HG02588 (cell line): ENCODE results near the gene CSNK1A1.

Experiments used
- ATAC-seq: cut with Tn5 transposase; IDR thresholded peaks from one replicate; pipeline ENCODE4 v1.9.1; 2021; ENCODE audit warnings: mild to moderate bottlenecking, moderate library complexity; ENCODE audit not compliant: unreplicated experiment

The CSNK1A1 gene

DNA sequence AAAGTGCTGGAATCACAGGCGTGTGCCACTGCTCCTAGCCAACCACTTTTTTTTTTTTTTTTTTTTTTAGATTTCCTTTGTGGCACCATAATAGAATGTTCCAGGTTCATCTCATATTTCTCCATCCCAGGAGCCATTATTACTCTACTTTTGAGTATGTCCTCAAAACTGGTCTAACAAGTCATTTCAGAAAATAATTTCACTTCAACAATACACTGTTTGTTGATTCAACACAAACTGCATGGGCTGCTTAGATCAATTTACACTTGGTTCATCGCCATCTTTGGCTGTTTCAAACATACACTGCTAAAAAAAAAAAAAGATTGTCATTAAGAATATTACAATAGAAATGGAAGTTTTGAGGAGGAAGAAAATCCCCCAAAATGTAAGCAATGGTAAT lies 57.9 kb downstream of the CSNK1A1 start:
- ATAC-seq = no peak

- no peak for ATAC-seq
Measured at GRCh38 chr5:149492781-149493180, 58.5 kb downstream of the CSNK1A1 start.

- ATAC-seq = no peak
Measured at GRCh38 chr5:149490599-149491485, 60.4 kb downstream of the CSNK1A1 start.

GRCh38 chr5:149489605-149490037 lies 61.6 kb downstream of the CSNK1A1 start:
- ATAC-seq = no peak

- no peak for ATAC-seq
Measured at GRCh38 chr5:149488645-149489306, 62.5 kb downstream of the CSNK1A1 start.

- ATAC-seq = no peak
Measured at GRCh38 chr5:149487672-149488071, 63.6 kb downstream of the CSNK1A1 start.

- ATAC-seq = no peak
Measured at GRCh38 chr5:149486726-149487635, 64.3 kb downstream of the CSNK1A1 start.

DNA sequence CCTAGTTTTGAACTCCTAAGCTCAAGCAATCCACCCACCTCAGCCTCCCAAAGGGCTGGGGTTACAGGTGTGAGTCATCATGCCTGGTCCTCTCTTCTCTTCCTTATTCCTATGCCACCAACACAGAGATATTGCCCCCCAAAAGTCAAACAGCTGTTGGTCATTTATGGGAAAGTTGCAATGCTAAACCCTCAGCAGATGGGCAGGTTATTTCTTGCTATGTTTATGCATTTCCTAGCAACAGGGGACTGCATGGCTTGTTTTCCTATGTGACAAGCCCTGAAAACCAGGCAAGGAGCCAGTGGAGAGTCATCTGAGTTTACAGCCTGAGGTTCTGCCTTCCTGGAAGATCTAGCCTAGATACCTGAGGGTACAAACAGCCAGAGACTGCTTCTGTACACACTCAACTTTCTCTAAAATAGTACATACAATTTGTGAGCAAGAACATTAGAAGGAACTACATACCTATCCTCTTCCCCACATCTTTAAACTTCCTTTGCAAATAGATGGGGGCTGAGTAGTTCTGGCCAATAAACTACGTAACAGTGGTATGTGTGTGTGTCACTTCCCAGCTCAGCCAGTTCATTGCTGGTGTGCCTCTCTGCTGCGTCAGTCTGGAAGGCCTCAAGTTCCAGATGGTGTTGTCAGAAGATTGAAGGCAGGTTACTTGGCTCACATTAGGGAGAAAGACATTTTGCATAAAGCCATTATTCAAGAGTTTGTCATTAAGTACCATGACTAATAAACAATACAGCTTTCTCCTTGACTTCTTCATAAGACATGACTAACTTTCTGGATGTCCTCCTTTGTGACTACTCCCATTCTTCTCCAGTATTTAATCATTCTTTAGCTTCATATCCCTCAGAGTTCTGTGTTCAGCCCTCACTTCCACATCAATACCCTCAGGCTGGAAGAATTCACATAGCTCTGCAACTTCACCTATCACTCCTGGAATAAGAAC lies 65.3 kb downstream of the CSNK1A1 start:
- ATAC-seq = no peak

GRCh38 chr5:149481485-149481884 lies 69.8 kb downstream of the CSNK1A1 start:
- ATAC-seq = no peak

DNA sequence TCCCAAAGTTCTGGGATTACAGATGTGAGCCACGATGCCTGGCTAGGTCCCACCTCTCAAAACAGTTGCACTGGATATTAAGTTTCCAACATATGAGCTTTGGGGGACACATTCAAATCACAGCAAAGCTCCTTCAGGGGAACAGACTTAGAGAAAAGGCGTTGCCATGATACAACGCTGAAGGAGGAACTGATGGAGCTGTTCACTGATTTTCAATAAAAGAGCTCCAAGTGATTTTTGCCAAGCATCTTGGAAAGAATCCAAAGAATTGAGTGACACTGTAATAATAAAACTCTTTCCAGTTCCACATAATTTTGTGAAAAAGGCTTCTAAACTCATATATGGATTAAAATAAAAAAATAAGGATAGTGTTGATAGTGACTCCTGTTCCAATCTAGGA lies 72.5 kb downstream of the CSNK1A1 start:
- ATAC-seq = no peak

GRCh38 chr5:149475777-149476176 lies 75.5 kb downstream of the CSNK1A1 start:
- no peak for ATAC-seq

GRCh38 chr5:149474198-149474597 lies 77.0 kb downstream of the CSNK1A1 start:
- ATAC-seq = no peak

DNA sequence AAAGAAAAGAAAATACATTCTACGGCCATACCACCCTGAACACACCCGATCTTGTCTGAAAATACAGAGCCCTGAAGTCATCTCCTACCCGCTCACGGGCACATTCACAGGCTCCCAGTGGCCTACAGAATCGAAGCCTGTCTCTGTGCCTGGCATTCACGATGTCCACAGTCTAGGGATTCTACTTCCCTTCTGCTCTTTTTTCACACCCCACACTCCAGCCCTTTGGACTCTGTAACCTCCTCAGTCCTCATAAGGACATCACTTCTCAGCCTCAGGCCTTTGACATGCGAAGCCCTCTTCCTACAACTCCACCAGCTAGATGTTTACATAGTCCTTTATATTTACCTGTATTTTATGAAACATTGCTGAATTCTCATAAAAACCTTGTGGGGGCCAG lies 77.8 kb downstream of the CSNK1A1 start:
- no peak for ATAC-seq

- ATAC-seq = no peak
Measured at GRCh38 chr5:149472399-149472798, 78.8 kb downstream of the CSNK1A1 start.

GRCh38 chr5:149471406-149472183 lies 79.6 kb downstream of the CSNK1A1 start:
- no peak for ATAC-seq

- no peak for ATAC-seq
Measured at GRCh38 chr5:149470942-149471341, 80.3 kb downstream of the CSNK1A1 start.

DNA sequence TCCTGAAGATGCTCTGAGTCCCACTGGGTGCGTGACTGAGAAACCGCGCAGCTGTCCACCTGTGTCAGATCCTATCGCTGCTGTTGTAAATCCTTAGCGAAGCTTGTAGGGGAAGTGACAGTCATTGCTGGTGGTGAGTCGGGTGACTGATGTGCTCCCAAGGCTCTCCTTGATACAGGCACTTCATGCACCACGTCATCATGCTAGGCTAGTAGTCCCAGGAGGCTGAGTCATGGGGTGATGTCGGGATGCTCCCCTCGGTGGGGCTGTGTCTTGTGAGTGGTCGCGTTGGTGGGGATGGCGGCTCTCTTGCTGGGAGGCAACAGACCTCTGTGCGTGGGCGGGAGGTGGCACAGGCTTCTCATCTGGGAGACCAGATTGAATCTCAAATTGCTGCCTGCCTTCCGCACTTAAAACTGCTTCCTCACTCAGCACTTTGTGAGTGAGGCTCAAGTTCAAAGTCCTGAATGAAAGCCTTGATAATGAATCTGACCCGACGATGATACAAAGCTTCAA lies 84.7 kb downstream of the CSNK1A1 start:
- no peak for ATAC-seq

DNA sequence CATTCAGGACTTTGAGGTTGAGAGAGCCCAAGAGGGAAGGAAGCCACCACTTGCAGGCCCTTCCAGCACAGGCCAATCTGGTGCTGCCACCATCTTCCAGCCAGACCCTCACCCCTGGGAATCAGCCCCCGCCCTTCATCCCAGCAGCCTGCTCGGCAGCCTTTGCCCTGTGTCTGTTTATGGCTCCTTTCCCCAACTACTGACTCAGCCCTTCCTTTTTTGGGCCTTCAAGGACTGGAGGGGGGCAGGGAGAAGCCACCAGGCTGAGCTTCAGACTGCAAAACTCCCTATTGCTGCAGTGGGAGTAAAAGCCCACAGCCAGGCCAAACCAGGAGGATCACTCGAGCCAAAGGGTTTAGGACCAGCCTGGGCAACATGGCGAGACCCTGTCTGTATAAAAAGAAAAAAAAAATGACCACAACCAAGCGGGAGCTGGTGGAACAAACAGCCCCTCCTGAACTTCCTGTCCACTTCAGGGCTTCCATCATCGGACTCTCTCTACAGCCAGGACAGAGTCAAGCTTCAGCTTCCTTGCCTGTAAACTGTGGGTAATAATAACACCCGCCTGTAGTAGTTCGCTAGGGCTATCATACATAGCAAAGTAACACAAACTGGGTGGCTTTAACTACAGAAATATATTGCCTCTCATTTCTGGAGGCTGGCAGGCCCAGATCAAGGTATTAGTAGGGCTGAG lies 86.3 kb downstream of the CSNK1A1 start:
- no peak for ATAC-seq
